ENCODE measurements around the gene AKAP12.

AKAP12 gene, protein sequence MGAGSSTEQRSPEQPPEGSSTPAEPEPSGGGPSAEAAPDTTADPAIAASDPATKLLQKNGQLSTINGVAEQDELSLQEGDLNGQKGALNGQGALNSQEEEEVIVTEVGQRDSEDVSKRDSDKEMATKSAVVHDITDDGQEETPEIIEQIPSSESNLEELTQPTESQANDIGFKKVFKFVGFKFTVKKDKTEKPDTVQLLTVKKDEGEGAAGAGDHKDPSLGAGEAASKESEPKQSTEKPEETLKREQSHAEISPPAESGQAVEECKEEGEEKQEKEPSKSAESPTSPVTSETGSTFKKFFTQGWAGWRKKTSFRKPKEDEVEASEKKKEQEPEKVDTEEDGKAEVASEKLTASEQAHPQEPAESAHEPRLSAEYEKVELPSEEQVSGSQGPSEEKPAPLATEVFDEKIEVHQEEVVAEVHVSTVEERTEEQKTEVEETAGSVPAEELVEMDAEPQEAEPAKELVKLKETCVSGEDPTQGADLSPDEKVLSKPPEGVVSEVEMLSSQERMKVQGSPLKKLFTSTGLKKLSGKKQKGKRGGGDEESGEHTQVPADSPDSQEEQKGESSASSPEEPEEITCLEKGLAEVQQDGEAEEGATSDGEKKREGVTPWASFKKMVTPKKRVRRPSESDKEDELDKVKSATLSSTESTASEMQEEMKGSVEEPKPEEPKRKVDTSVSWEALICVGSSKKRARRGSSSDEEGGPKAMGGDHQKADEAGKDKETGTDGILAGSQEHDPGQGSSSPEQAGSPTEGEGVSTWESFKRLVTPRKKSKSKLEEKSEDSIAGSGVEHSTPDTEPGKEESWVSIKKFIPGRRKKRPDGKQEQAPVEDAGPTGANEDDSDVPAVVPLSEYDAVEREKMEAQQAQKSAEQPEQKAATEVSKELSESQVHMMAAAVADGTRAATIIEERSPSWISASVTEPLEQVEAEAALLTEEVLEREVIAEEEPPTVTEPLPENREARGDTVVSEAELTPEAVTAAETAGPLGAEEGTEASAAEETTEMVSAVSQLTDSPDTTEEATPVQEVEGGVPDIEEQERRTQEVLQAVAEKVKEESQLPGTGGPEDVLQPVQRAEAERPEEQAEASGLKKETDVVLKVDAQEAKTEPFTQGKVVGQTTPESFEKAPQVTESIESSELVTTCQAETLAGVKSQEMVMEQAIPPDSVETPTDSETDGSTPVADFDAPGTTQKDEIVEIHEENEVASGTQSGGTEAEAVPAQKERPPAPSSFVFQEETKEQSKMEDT (N-terminal part only)

DNA sequence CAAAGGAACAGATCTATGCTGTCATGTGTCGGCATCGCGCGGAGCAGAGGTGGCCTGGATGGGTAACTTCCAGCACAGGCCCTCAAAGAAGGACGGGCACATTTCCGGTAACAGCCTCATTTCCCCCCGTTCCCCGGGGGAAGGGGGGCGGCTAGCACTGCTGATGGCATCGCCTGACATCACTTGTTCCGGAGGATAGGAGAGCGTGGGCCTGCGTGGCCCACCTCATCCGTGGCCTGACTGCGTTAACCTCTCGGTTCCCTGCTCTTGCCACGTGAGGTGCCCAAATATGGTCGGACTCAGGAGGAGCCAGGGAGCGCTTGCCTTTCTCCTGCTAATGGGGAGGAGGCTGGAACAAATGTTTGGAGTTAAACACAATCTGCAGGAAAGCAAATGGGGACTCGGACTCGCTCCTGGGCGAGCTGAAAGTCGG, at the start of gene AKAP12:
TSS of gene AKAP12 (plus strand) at position 365 of the 433 bp plus-strand sequence. CDS start 596 bp downstream, outside the sequence.
- peak within 1 kb of the TSS; percentile 64 for H3K4me2 ChIP-seq (ENCODE audit: low read length)
- H3K27me3 ChIP-seq (ENCODE audit: control insufficient read depth, insufficient read depth, low read length), result no peaks in the 10 kb centered on the region
- H2AFZ ChIP-seq, result peak within 1 kb of the TSS; percentile 59
- H3K4me1 ChIP-seq, result no peaks in the 10 kb centered on the region
- peak within 1 kb of the TSS; percentile 39 for H3K4me3 ChIP-seq (ENCODE audit: low read depth, low read length)
- peak within 1 kb of the TSS; percentile 25 for H3K27ac ChIP-seq
- H3K36me3 ChIP-seq (ENCODE audit: control insufficient read depth, insufficient read depth, low read length), result no peaks in the 10 kb centered on the region
- TF ChIP-seq, protein P1, sequence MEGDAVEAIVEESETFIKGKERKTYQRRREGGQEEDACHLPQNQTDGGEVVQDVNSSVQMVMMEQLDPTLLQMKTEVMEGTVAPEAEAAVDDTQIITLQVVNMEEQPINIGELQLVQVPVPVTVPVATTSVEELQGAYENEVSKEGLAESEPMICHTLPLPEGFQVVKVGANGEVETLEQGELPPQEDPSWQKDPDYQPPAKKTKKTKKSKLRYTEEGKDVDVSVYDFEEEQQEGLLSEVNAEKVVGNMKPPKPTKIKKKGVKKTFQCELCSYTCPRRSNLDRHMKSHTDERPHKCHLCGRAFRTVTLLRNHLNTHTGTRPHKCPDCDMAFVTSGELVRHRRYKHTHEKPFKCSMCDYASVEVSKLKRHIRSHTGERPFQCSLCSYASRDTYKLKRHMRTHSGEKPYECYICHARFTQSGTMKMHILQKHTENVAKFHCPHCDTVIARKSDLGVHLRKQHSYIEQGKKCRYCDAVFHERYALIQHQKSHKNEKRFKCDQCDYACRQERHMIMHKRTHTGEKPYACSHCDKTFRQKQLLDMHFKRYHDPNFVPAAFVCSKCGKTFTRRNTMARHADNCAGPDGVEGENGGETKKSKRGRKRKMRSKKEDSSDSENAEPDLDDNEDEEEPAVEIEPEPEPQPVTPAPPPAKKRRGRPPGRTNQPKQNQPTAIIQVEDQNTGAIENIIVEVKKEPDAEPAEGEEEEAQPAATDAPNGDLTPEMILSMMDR (IDR thresholded peaks at IDR 0.05), result no peak
- no peaks in the 10 kb centered on the region for H3K79me2 ChIP-seq
- no peaks in the 10 kb centered on the region for H3K9me3 ChIP-seq (ENCODE audit: control insufficient read depth, low read length)
- no peak within 1 kb of the TSS for H3K9ac ChIP-seq

DNA sequence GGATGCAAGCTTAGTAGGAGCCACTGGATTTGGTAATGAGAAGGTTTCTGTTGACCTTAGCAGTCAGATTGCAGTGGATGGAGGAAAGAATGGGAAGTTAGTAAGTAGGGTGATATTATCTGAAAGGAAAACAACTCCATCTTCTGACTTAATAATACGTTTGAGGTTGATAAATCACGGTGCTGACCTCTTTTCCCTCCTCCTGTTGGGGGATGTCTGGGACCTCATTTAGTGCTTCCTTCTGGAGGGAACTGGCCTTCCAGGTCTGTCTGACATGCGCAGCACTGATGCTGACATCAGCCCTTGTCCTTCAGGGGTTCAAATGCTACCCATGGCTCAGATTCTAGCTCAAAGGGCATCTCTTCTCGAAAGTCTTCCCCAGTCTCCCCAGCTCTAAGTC, 48.2 kb upstream of the AKAP12 start:
- Histone ChIP-seq H3K4me1 (no peaks in the 10 kb centered on the region), H3K4me3 (ENCODE audit: low read depth, low read length) (no peak overlapping the region)

DNA sequence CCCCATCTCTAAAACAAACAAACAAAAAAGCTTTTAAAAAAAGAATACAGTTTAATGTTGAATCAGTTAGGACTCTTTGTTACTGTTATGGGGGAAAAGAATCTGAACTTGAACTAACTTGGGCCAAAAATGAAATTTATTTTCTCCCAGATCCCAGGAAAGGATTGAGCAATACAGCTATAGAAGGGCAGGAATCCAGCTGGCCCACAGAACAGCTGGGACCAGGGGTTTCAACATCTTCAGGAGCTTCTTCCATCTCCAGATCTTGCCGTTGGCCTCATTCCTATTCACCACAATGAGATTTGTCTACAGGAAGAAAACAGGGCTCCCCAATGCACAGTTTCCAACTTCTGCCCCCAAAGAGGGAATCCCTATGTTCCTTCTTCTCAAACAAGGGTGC, 43.2 kb upstream of the AKAP12 start:
- Histone ChIP-seq H3K4me2 (ENCODE audit: low read length) (no peak overlapping the region), H3K27ac (no peak overlapping the region), H3K27me3 (ENCODE audit: control insufficient read depth, insufficient read depth, low read length) (no peaks in the 10 kb centered on the region), H3K4me3 (ENCODE audit: low read depth, low read length) (no peak overlapping the region), H3K9me3 (ENCODE audit: control insufficient read depth, low read length) (no peaks in the 10 kb centered on the region), H3K9ac (no peak overlapping the region), H3K79me2 (no peaks in the 10 kb centered on the region), H2AFZ (no peak overlapping the region), H3K36me3 (ENCODE audit: control insufficient read depth, insufficient read depth, low read length) (no peaks in the 10 kb centered on the region), H3K4me1 (no peaks in the 10 kb centered on the region)
- TF ChIP-seq, protein P1 (IDR thresholded peaks at IDR 0.05), result no peak

More for the DNA sequence above, 48.2 kb upstream of the AKAP12 start:
- no peaks in the 10 kb centered on the region for H3K9me3 ChIP-seq (ENCODE audit: control insufficient read depth, low read length)
- no peak overlapping the region for H3K27ac ChIP-seq
- H3K36me3 ChIP-seq (ENCODE audit: control insufficient read depth, insufficient read depth, low read length), result no peaks in the 10 kb centered on the region
- H3K27me3 ChIP-seq (ENCODE audit: control insufficient read depth, insufficient read depth, low read length), result no peaks in the 10 kb centered on the region
- no peak overlapping the region for H3K9ac ChIP-seq
- no peaks in the 10 kb centered on the region for H3K79me2 ChIP-seq
- H2AFZ ChIP-seq, result no peak overlapping the region
- TF ChIP-seq, protein P1 (IDR thresholded peaks at IDR 0.05), result no peak
- H3K4me2 ChIP-seq (ENCODE audit: low read length), result no peak overlapping the region

DNA sequence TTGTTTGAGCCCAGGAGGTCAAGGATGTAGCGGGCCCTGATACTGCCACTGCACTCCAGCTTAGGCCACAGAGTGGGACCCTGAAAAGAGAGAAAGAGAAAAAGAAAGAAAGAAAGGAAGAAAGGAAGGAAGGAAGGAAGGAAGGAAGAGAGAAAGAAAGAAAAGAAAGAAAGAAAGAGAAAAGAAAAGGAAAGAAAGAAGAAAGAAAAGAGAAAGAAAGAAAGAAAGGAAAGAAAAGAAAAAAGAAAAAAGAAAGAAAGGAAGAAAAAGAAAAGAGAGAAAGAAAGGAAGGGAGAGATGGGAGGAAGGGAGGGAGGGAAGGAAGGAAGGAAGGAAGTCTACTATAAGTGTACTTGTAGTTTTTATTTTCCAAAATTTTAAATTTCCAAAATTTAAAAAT, 42.2 kb upstream of the AKAP12 start:
- no peaks in the 10 kb centered on the region for H3K4me1 ChIP-seq
- no peak overlapping the region for H2AFZ ChIP-seq
- H3K79me2 ChIP-seq, result no peaks in the 10 kb centered on the region
- H3K4me3 ChIP-seq (ENCODE audit: low read depth, low read length), result no peak overlapping the region
- no peak overlapping the region for H3K27ac ChIP-seq
- no peak overlapping the region for H3K9ac ChIP-seq
- TF ChIP-seq, protein P1 (IDR thresholded peaks at IDR 0.05), result no peak
- no peaks in the 10 kb centered on the region for H3K27me3 ChIP-seq (ENCODE audit: control insufficient read depth, insufficient read depth, low read length)
- H3K9me3 ChIP-seq (ENCODE audit: control insufficient read depth, low read length), result no peaks in the 10 kb centered on the region
- no peaks in the 10 kb centered on the region for H3K36me3 ChIP-seq (ENCODE audit: control insufficient read depth, insufficient read depth, low read length)
- H3K4me2 ChIP-seq (ENCODE audit: low read length), result no peak overlapping the region

Data from parathyroid adenoma (tissue), 2 donors.